Measurements from ENCODE around the gene KLHL14.

The KLHL14 gene

DNA sequence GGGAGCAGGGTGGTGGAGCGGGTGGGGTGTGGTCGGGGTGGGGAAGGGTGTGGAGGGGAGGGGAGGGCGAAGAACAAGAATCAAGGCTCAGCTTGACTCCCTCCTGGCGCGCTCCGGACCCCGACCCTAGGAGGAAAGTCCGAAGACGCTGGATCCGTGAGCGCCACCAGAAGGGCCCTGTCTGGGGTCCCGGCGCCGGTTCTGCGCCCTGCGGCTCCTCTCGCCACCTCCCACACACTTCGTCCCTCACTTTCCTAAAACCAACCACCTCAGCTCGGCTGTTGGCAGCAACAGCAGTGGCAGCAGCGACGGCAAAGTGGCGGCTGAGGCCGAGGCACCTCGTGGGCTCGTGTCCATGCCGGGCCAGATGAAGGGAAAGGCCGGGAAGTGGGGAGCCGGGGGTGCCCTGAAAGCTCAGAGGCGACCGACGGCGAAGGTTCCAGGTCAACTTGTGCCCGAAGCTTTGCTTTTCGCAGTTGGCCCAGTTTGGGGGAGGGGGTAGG, 2.1 kb downstream of the KLHL14 start:
- DNase-seq, result no peak
- no peaks in the 10 kb centered on the region for H3K36me3 ChIP-seq (ENCODE audit: control insufficient read depth, insufficient read depth, low read length)
- H3K4me1 ChIP-seq (ENCODE audit: control insufficient read depth, insufficient read depth, low read length, poor library complexity, severe bottlenecking), result peaks cover 4% of the 10 kb centered on the region
- peaks cover 26% of the 10 kb centered on the region for H3K27me3 ChIP-seq (replicated peaks; ENCODE audit: control insufficient read depth, insufficient read depth, low read length, poor library complexity, severe bottlenecking)
- H3K9me3 ChIP-seq (ENCODE audit: control insufficient read depth, low read length), result no peaks in the 10 kb centered on the region
- H3K4me3 ChIP-seq (ENCODE audit: insufficient read depth, low read depth, low read length, poor library complexity, severe bottlenecking), result no peak overlapping the region
- no peak overlapping the region for H3K27ac ChIP-seq (ENCODE audit: insufficient read depth, low read length, poor library complexity, severe bottlenecking)

DNA sequence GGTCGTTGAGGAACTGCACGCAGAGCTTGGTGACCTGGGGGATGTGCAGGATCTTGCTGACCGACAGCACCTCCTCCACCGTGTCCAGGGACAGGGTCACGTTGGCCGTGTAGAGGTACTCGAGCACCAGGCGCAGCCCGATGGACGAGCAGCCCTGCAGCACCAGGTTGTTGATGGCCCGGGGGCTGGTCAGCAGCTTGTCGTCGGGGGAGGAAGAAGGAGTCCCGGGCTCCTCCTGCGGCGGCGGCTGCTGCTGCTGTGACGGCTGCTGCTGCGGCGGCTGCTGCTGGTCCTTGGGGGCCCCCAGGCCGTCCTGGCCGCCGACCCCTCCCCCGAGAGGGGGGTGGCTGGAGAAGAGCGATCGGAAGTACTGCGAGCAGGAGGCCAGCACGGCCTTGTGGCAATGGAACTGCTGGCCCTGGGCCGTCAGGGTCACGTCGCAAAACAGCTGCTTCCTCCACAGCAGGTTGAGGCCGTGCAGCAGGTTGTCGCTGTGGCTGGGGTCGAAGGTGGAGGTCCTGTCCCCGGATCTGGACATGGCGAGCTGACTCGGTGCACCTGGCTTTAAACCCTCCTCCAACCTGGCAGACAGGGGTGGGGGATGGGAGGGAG, 2.7 kb downstream of the KLHL14 start:
- no peak overlapping the region for H3K4me3 ChIP-seq (ENCODE audit: insufficient read depth, low read depth, low read length, poor library complexity, severe bottlenecking)
- no peak for DNase-seq
- no peaks in the 10 kb centered on the region for H3K36me3 ChIP-seq (ENCODE audit: control insufficient read depth, insufficient read depth, low read length)
- no peaks in the 10 kb centered on the region for H3K9me3 ChIP-seq (ENCODE audit: control insufficient read depth, low read length)
- H3K27me3 ChIP-seq (replicated peaks; ENCODE audit: control insufficient read depth, insufficient read depth, low read length, poor library complexity, severe bottlenecking), result peaks cover 26% of the 10 kb centered on the region
- H3K27ac ChIP-seq (ENCODE audit: insufficient read depth, low read length, poor library complexity, severe bottlenecking), result no peak overlapping the region
- H3K4me1 ChIP-seq (ENCODE audit: control insufficient read depth, insufficient read depth, low read length, poor library complexity, severe bottlenecking), result peaks cover 4% of the 10 kb centered on the region

DNA sequence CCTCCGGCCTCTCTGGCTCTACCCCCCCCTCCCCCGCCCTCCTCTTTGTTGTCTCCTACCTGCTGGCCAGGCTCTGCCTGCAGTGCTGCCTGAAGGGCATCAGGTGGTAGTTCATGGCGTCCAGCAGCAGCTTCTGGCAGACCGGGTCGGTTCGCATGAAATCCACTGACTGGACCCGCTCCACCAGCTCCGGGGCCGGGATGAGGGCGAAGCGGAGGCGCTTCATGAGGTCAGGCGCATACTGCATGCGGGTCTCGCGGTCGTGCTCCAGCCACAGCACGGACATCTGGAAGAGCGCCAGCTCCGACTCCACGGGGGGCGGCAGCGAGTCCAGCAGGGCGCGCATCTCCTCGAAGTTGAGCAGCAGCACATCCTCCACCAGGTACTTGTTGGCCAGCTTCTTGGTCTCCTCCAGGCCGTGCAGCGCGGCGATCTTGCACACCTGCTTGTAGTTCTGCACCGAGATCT, 3.2 kb downstream of the KLHL14 start:
- no peak overlapping the region for H3K27ac ChIP-seq (ENCODE audit: insufficient read depth, low read length, poor library complexity, severe bottlenecking)
- H3K36me3 ChIP-seq (ENCODE audit: control insufficient read depth, insufficient read depth, low read length), result no peaks in the 10 kb centered on the region
- H3K9me3 ChIP-seq (ENCODE audit: control insufficient read depth, low read length), result no peaks in the 10 kb centered on the region
- no peak for DNase-seq
- H3K27me3 ChIP-seq (replicated peaks; ENCODE audit: control insufficient read depth, insufficient read depth, low read length, poor library complexity, severe bottlenecking), result peaks cover 26% of the 10 kb centered on the region
- H3K4me3 ChIP-seq (ENCODE audit: insufficient read depth, low read depth, low read length, poor library complexity, severe bottlenecking), result no peak overlapping the region
- H3K4me1 ChIP-seq (ENCODE audit: control insufficient read depth, insufficient read depth, low read length, poor library complexity, severe bottlenecking), result peaks cover 4% of the 10 kb centered on the region

DNA sequence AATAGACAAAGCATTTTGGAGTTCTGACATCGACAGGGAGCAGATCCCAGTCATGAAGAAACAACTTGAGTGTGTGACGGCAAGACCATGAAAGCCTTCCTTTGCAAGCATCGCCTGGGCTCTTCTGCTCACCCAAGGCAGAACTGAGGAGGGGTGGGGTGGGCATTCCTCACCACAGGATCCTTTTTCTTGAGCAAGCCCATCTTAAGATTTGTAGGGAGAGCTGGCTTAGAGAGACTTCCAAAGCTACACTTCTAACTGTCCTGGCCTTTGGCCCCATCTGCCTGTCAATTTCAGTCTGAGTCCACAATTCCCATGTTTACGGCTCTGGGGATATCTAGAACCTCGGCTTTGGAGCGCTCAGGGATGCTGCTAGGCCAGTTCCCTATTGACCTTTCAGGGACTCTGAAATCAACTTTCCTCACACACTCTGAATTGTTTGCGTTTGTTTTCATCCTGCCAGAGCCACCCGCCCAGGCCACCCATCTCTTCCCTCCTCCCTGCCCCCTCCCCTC, 3.7 kb downstream of the KLHL14 start:
- H3K9me3 ChIP-seq (ENCODE audit: control insufficient read depth, low read length), result no peaks in the 10 kb centered on the region
- H3K27me3 ChIP-seq (replicated peaks; ENCODE audit: control insufficient read depth, insufficient read depth, low read length, poor library complexity, severe bottlenecking), result peaks cover 26% of the 10 kb centered on the region
- H3K27ac ChIP-seq (ENCODE audit: insufficient read depth, low read length, poor library complexity, severe bottlenecking), result no peak overlapping the region
- H3K4me3 ChIP-seq (ENCODE audit: insufficient read depth, low read depth, low read length, poor library complexity, severe bottlenecking), result no peak overlapping the region
- no peaks in the 10 kb centered on the region for H3K36me3 ChIP-seq (ENCODE audit: control insufficient read depth, insufficient read depth, low read length)
- DNase-seq, result no peak
- H3K4me1 ChIP-seq (ENCODE audit: control insufficient read depth, insufficient read depth, low read length, poor library complexity, severe bottlenecking), result peaks cover 4% of the 10 kb centered on the region

DNA sequence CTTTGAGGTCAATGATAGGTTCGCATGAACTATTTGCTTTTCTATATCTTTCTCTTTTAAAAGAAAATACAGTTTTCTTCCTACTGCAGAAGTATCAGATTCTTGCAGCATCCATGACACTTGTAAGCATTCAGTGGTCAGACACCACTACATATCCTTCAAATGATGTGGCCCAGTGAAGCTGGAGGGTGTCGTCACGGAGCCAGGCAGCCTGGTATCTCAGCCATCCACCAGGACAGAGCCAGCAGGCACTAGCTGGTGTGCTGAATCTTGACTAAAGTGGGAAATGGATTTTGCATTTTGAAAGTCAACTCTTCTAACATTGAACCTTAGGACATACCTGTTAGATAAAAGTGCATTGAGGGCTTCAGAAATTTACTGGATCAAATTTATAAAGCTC, 5.4 kb downstream of the KLHL14 start:
- no peak overlapping the region for H3K27ac ChIP-seq (ENCODE audit: insufficient read depth, low read length, poor library complexity, severe bottlenecking)
- peaks cover 26% of the 10 kb centered on the region for H3K27me3 ChIP-seq (replicated peaks; ENCODE audit: control insufficient read depth, insufficient read depth, low read length, poor library complexity, severe bottlenecking)
- H3K36me3 ChIP-seq (ENCODE audit: control insufficient read depth, insufficient read depth, low read length), result no peaks in the 10 kb centered on the region
- DNase-seq, result no peak
- H3K4me1 ChIP-seq (ENCODE audit: control insufficient read depth, insufficient read depth, low read length, poor library complexity, severe bottlenecking), result peaks cover 4% of the 10 kb centered on the region
- H3K9me3 ChIP-seq (ENCODE audit: control insufficient read depth, low read length), result no peaks in the 10 kb centered on the region
- no peak overlapping the region for H3K4me3 ChIP-seq (ENCODE audit: insufficient read depth, low read depth, low read length, poor library complexity, severe bottlenecking)

DNA sequence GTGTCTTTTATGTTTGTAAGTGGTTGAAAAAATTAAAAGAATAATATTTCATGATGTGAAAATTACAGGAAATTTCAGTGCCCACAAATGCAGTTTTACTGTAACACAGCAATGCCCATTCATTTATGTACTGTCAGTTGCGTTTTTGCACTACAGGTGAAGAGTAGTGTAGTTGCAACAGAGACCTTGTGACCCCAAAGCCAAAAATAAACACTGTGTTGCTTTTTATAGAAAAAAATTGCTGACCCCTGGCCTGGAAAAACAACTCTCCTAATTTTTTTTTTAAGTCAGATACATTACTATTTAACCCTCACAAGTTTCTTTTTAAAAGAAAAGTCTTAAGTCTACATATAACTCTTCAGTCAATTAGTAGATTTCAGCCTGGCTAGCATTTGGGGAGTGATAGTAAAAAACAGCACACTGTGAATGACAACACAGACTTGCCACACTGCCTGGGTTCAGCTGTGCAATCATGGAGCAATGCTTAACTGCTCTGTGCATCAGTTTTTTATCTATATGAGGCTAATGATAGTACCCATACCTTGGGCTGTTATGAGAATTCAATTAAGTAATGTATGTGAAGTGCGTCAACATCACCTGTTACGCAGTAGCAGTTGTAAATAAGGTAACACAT, 8.1 kb downstream of the KLHL14 start:
- DNase-seq, result no peak
- peaks cover 9% of the 10 kb centered on the region for H3K27me3 ChIP-seq (replicated peaks; ENCODE audit: control insufficient read depth, insufficient read depth, low read length, poor library complexity, severe bottlenecking)
- H3K36me3 ChIP-seq (ENCODE audit: control insufficient read depth, insufficient read depth, low read length), result no peaks in the 10 kb centered on the region
- H3K9me3 ChIP-seq (ENCODE audit: control insufficient read depth, low read length), result no peaks in the 10 kb centered on the region
- no peak overlapping the region for H3K27ac ChIP-seq (ENCODE audit: insufficient read depth, low read length, poor library complexity, severe bottlenecking)
- H3K4me3 ChIP-seq (ENCODE audit: insufficient read depth, low read depth, low read length, poor library complexity, severe bottlenecking), result no peak overlapping the region
- no peaks in the 10 kb centered on the region for H3K4me1 ChIP-seq (ENCODE audit: control insufficient read depth, insufficient read depth, low read length, poor library complexity, severe bottlenecking)

DNA sequence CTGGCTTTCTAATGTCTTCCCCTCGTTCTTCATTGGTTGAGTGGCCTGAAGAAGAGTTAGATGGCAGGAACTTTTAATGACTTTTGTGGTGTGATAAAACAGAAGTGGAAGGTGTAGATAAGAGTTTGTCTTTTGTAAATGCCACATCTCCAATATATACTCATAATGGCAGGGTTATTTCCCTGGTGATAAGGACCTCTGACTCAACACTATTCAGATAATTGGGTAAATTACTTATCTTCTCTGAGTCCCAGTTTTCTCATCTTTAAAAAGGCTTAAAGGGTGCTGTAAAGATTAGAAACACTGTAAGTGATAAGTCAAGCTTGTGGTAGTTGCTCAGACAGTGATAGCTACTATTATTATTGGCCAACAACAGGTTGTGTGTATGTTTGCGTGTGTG, 9.5 kb downstream of the KLHL14 start:
- no peaks in the 10 kb centered on the region for H3K4me1 ChIP-seq (ENCODE audit: control insufficient read depth, insufficient read depth, low read length, poor library complexity, severe bottlenecking)
- no peaks in the 10 kb centered on the region for H3K9me3 ChIP-seq (ENCODE audit: control insufficient read depth, low read length)
- no peak overlapping the region for H3K27ac ChIP-seq (ENCODE audit: insufficient read depth, low read length, poor library complexity, severe bottlenecking)
- DNase-seq, result no peak
- H3K4me3 ChIP-seq (ENCODE audit: insufficient read depth, low read depth, low read length, poor library complexity, severe bottlenecking), result no peak overlapping the region
- no peaks in the 10 kb centered on the region for H3K36me3 ChIP-seq (ENCODE audit: control insufficient read depth, insufficient read depth, low read length)
- peaks cover 1% of the 10 kb centered on the region for H3K27me3 ChIP-seq (replicated peaks; ENCODE audit: control insufficient read depth, insufficient read depth, low read length, poor library complexity, severe bottlenecking)

DNA sequence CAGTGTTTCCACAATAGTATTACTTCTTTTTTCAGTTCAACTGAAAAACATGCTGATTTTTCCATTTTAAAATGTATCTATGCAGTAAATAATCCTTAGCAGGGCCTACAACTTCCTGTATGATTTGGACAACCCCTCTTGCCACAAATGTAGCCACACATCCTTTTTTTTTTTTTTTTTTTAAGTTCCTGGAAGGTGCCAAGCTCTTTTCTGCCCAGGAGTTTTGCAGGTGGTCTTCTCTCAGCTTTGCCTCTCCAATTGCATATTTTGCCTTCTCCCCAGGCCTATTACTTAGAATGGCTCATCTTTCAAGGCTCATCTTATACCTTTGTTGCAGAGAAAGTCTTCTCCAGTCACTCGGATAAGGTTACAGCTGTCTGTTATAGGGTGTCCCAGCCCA, 11.6 kb downstream of the KLHL14 start:
- Histone ChIP-seq H3K36me3 (ENCODE audit: control insufficient read depth, insufficient read depth, low read length) (no peaks in the 10 kb centered on the region), H3K27ac (ENCODE audit: insufficient read depth, low read length, poor library complexity, severe bottlenecking) (no peak overlapping the region), H3K27me3 (replicated peaks; ENCODE audit: control insufficient read depth, insufficient read depth, low read length, poor library complexity, severe bottlenecking) (no peaks in the 10 kb centered on the region), H3K9me3 (ENCODE audit: control insufficient read depth, low read length) (no peaks in the 10 kb centered on the region), H3K4me1 (ENCODE audit: control insufficient read depth, insufficient read depth, low read length, poor library complexity, severe bottlenecking) (no peaks in the 10 kb centered on the region), H3K4me3 (ENCODE audit: insufficient read depth, low read depth, low read length, poor library complexity, severe bottlenecking) (no peak overlapping the region)
- DNase-seq, result no peak

DNA sequence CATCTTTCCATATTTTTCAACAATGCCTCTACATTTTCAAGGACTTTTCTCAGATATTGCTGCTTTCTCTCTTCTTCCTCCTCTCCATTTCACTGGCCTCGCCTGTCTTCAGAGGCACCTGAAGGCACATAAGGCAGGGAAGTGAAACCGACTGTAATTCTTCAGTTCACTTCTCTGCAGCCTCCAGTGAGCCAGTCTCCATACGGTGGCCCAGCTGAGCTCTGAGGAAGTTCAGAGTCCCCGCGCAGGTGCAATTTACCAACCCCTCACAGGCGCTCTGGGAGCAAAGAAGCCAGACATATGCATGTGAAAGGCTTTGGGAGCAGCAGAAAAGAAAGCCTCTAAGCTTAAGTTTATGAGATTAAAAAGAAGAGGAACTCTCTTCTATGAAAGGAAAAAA, 12.4 kb downstream of the KLHL14 start:
- H3K27ac ChIP-seq (ENCODE audit: insufficient read depth, low read length, poor library complexity, severe bottlenecking), result no peak overlapping the region
- no peaks in the 10 kb centered on the region for H3K36me3 ChIP-seq (ENCODE audit: control insufficient read depth, insufficient read depth, low read length)
- H3K9me3 ChIP-seq (ENCODE audit: control insufficient read depth, low read length), result no peaks in the 10 kb centered on the region
- H3K4me1 ChIP-seq (ENCODE audit: control insufficient read depth, insufficient read depth, low read length, poor library complexity, severe bottlenecking), result no peaks in the 10 kb centered on the region
- no peak overlapping the region for H3K4me3 ChIP-seq (ENCODE audit: insufficient read depth, low read depth, low read length, poor library complexity, severe bottlenecking)
- no peak for DNase-seq
- H3K27me3 ChIP-seq (replicated peaks; ENCODE audit: control insufficient read depth, insufficient read depth, low read length, poor library complexity, severe bottlenecking), result no peaks in the 10 kb centered on the region

DNA sequence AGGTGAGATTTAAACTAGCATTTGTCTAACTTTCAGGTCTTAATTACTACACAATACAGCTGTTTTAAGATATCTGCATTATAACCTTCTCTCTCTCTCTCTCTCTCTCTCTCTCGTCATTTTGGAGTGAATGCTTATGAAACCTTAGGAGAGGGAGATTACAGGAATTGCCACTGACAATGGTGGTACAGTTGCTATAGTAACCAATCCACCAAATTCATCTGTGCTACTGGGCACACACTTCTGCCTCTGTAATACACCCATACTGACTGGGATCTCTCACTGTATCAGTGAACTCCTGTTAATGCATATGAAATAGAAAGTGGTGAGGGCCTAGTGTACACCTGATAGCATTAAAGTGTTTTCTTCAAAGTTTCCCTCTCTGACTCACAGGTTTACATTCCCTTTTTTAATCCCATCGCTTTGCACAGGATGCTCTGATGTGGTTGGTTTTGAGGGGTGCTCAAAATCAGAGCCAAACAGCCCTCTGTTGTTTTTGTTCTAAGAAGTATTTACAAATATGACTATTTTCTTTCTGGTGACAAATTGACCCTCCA, 13.1 kb downstream of the KLHL14 start:
- Histone ChIP-seq H3K4me3 (ENCODE audit: insufficient read depth, low read depth, low read length, poor library complexity, severe bottlenecking) (no peak overlapping the region), H3K4me1 (ENCODE audit: control insufficient read depth, insufficient read depth, low read length, poor library complexity, severe bottlenecking) (no peaks in the 10 kb centered on the region), H3K36me3 (ENCODE audit: control insufficient read depth, insufficient read depth, low read length) (no peaks in the 10 kb centered on the region), H3K27ac (ENCODE audit: insufficient read depth, low read length, poor library complexity, severe bottlenecking) (no peak overlapping the region), H3K27me3 (replicated peaks; ENCODE audit: control insufficient read depth, insufficient read depth, low read length, poor library complexity, severe bottlenecking) (no peaks in the 10 kb centered on the region), H3K9me3 (ENCODE audit: control insufficient read depth, low read length) (no peaks in the 10 kb centered on the region)
- DNase-seq, result no peak
